H1 (cell line): ENCODE results near the gene OGFRL1. TPM values are rescaled to one million over a fixed set of nuclear protein-coding genes. Genes with fewer than 3 reads are reported as not detected.

Experiments
- CTCF ChIA-PET: fragments of 300-600 bp; sonication (Branson Sonifier 250); formaldehyde crosslinking; loops from one replicate; lab custom pipeline; 2021; ENCODE audit not compliant: partially characterized antibody; lab: Charles Lee
- POLR2A ChIA-PET: fragments of 300-600 bp; sonication (Branson Sonifier 250); formaldehyde crosslinking; loops from one replicate; lab custom pipeline; 2021; ENCODE audit warnings: inconsistent platforms; ENCODE audit not compliant: partially characterized antibody; lab: Charles Lee
- DNase-seq, 2 experiments: peaks; one replicate each; pipeline versions ENCODE4 v3.0.0 to v3.0.0-alpha.2; 2010 to 2022; ENCODE audit warnings: low spot score in 2 of 2, low read depth in 1 of 2, mixed read lengths in 1 of 2
- FAIRE-seq: peaks from 2 replicates; lab custom pipeline; 2011; peaks lifted over from hg19 to GRCh38; lab: Jason Lieb, UNC
- H2AFZ ChIP-seq: 2 replicates; pipeline ENCODE4 v1.8.1; 2012; ENCODE audit warnings: low read length, inconsistent platforms
- H2AK5ac ChIP-seq: 2 replicates; pipeline ENCODE4 v1.6.1; 2013; ENCODE audit warnings: low read depth, low read length
- H2BK120ac ChIP-seq: replicated peaks from 2 replicates; pipeline ENCODE3; 2013; ENCODE audit warnings: low read depth, low read length, inconsistent platforms
- H2BK12ac ChIP-seq: 2 replicates; pipeline ENCODE4 v1.6.1; 2013; ENCODE audit warnings: low read depth, low read length
- H2BK15ac ChIP-seq: 2 replicates; pipeline ENCODE4 v1.6.1; 2013; ENCODE audit warnings: low read length
- H2BK20ac ChIP-seq: 2 replicates; pipeline ENCODE4 v1.6.1; 2013; ENCODE audit warnings: low read length
- H2BK5ac ChIP-seq: 2 replicates; pipeline ENCODE4 v1.6.1; 2013; ENCODE audit warnings: low read depth, low read length
- H3K14ac ChIP-seq: 2 replicates; pipeline ENCODE4 v1.6.1; 2013; ENCODE audit warnings: inconsistent platforms; ENCODE audit not compliant: insufficient read length
- H3K18ac ChIP-seq: 2 replicates; pipeline ENCODE4 v1.6.1; 2013; ENCODE audit warnings: low read length; ENCODE audit errors: extremely low read depth
- H3K23ac ChIP-seq: 2 replicates; pipeline ENCODE4 v1.6.1; 2013; ENCODE audit warnings: inconsistent platforms; ENCODE audit not compliant: insufficient read length
- H3K23me2 ChIP-seq: 2 replicates; pipeline ENCODE4 v1.6.1; 2013; ENCODE audit warnings: low read depth, low read length
- H3K27ac ChIP-seq: 2 replicates; pipeline ENCODE4 v1.6.1; 2011; ENCODE audit warnings: low read depth, low read length, inconsistent platforms
- H3K27me3 ChIP-seq, 4 experiments: replicated peaks in 1 of 4; 1 replicate in 1 of 4; 2 replicates in 3 of 4; pipeline versions ENCODE4 v1.6.1 to v1.8.1; 2011 to 2013; ENCODE audit warnings: low read length in 3 of 4, mild to moderate bottlenecking in 3 of 4, inconsistent platforms in 2 of 4, mixed read lengths in 2 of 4, moderate library complexity in 1 of 4; ENCODE audit not compliant: control insufficient read depth in 3 of 4, insufficient read depth in 3 of 4; ENCODE audit errors: extremely low read depth in 1 of 4
- H3K36me3 ChIP-seq, 4 experiments: 2 replicates each; pipeline versions ENCODE4 v1.6.1 to v1.8.1; 2011 to 2013; ENCODE audit warnings: mild to moderate bottlenecking in 4 of 4, low read length in 3 of 4, moderate library complexity in 2 of 4, control low read depth in 1 of 4, inconsistent platforms in 1 of 4; ENCODE audit not compliant: insufficient read depth in 4 of 4, control insufficient read depth in 2 of 4
- H3K4ac ChIP-seq: replicated peaks from 2 replicates; pipeline ENCODE3; 2013; ENCODE audit warnings: low read length, low read depth, mixed read lengths, inconsistent platforms; ENCODE audit not compliant: insufficient read length
- H3K4me1 ChIP-seq, 4 experiments: replicated peaks in 1 of 4; 1 replicate in 1 of 4; 2 replicates in 3 of 4; pipeline versions ENCODE4 v1.6.1 to v1.8.1; 2011 to 2013; ENCODE audit warnings: low read length in 3 of 4, inconsistent platforms in 2 of 4, mixed read lengths in 1 of 4; ENCODE audit not compliant: insufficient read depth in 4 of 4, control insufficient read depth in 3 of 4
- H3K4me2 ChIP-seq, 2 experiments: 2 replicates each; pipeline versions ENCODE4 v1.6.1 to v1.8.1; 2011 to 2013; ENCODE audit warnings: low read depth in 2 of 2, low read length in 2 of 2, control low read depth in 1 of 2, inconsistent platforms in 1 of 2, mild to moderate bottlenecking in 1 of 2; ENCODE audit not compliant: insufficient read depth in 1 of 2
- H3K4me3 ChIP-seq, 4 experiments: fragments of 200-600, 300-600 bp in 1 of 4; sonication (generic), shearing (Covaris generic), sonication (Bioruptor Twin) in 1 of 4; 2 replicates each; pipeline versions ENCODE4 v1.5.1 to v1.8.1; 2011 to 2016; ENCODE audit warnings: low read length in 4 of 4, low read depth in 3 of 4, control low read depth in 2 of 4, inconsistent platforms in 2 of 4, mild to moderate bottlenecking in 2 of 4, mixed read lengths in 1 of 4, moderate library complexity in 1 of 4; ENCODE audit not compliant: insufficient read depth in 2 of 4; ENCODE audit errors: extremely low read depth in 1 of 4
- H3K56ac ChIP-seq: replicated peaks from 2 replicates; pipeline ENCODE3; 2013; ENCODE audit warnings: low read depth, mild to moderate bottlenecking, mixed read lengths, low read length, inconsistent platforms; ENCODE audit not compliant: insufficient read length
- H3K79me1 ChIP-seq: 2 replicates; pipeline ENCODE4 v1.6.1; 2013; ENCODE audit warnings: low read depth, low read length, control low read depth
- H3K79me2 ChIP-seq, 2 experiments: 2 replicates each; pipeline versions ENCODE4 v1.6.1 to v1.8.1; 2012 to 2013; ENCODE audit warnings: low read length in 2 of 2, mild to moderate bottlenecking in 2 of 2, inconsistent platforms in 1 of 2; ENCODE audit not compliant: insufficient read depth in 2 of 2, control insufficient read depth in 1 of 2
- H3K9ac ChIP-seq, 4 experiments: replicated peaks in 1 of 4; 1 replicate in 1 of 4; 2 replicates in 3 of 4; pipeline versions ENCODE4 v1.6.1 to v1.8.1; 2011 to 2013; ENCODE audit warnings: low read depth in 3 of 4, low read length in 3 of 4, control low read depth in 2 of 4, mild to moderate bottlenecking in 2 of 4, moderate library complexity in 2 of 4, inconsistent platforms in 1 of 4; ENCODE audit errors: extremely low read depth in 1 of 4
- H3K9me3 ChIP-seq, 2 experiments: 2 replicates each; pipeline versions ENCODE4 v1.6.1 to v1.8.1; 2012 to 2013; ENCODE audit warnings: mild to moderate bottlenecking in 2 of 2, moderate library complexity in 2 of 2, control low read depth in 1 of 2, inconsistent platforms in 1 of 2, low read depth in 1 of 2, low read length in 1 of 2, mixed read lengths in 1 of 2; ENCODE audit not compliant: insufficient read depth in 2 of 2
- H4K20me1 ChIP-seq, 2 experiments: replicated peaks in 1 of 2; 2 replicates each; pipeline versions ENCODE3 to v1.8.1; 2011 to 2013; ENCODE audit warnings: inconsistent platforms in 2 of 2, low read length in 2 of 2, mild to moderate bottlenecking in 1 of 2; ENCODE audit not compliant: insufficient read depth in 2 of 2, control insufficient read depth in 1 of 2
- H4K5ac ChIP-seq: 2 replicates; pipeline ENCODE4 v1.6.1; 2013; ENCODE audit warnings: low read length, low read depth, mixed read lengths, inconsistent platforms; ENCODE audit not compliant: insufficient read length
- H4K8ac ChIP-seq: 2 replicates; pipeline ENCODE4 v1.8.0; 2013; ENCODE audit warnings: mild to moderate bottlenecking, moderate library complexity, low read length, inconsistent platforms; ENCODE audit not compliant: insufficient read depth; ENCODE audit errors: extremely low read depth
- H4K91ac ChIP-seq: replicated peaks from 2 replicates; pipeline ENCODE3; 2013; ENCODE audit warnings: low read length, mixed read lengths, inconsistent platforms; ENCODE audit not compliant: insufficient read length
- CHD2 ChIP-seq: IDR thresholded peaks from 2 replicates; pipeline ENCODE4 v1.6.1; 2012; ENCODE audit warnings: low read length, improper control_type of control experiment
- EGR1 ChIP-seq: IDR thresholded peaks from 2 replicates; pipeline ENCODE4 v1.6.1; 2011; ENCODE audit warnings: low read depth, low read length, borderline replicate concordance
- KDM1A ChIP-seq: fragments of 200-600, 300-600 bp; sonication (generic); IDR thresholded peaks from 2 replicates; pipeline ENCODE4 v1.7.1; 2016; ENCODE audit warnings: mild to moderate bottlenecking, low read length, borderline replicate concordance
- SP1 ChIP-seq: IDR thresholded peaks from 2 replicates; pipeline ENCODE4 v1.6.1; 2011; ENCODE audit warnings: low read depth, low read length
- WGBS, 2 experiments: shearing (Covaris generic) in 1 of 2; methylation state at CpG; one replicate each; pipeline versions ENCODE4 v1.1.6 to v1.1.7; 2013 to 2015; ENCODE audit warnings: low lambda C conversion rate in 2 of 2, mixed read lengths in 2 of 2, inconsistent platforms in 1 of 2, low coverage in 1 of 2, missing lambda C conversion rate in 1 of 2; ENCODE audit not compliant: insufficient replicate concordance in 2 of 2, insufficient coverage in 1 of 2, insufficient read length in 1 of 2; ENCODE audit errors: extremely low coverage in 1 of 2, missing lambda C conversion rate in 1 of 2; 5-methylcytosine and 5-hydroxymethylcytosine counted together
- polyA plus RNA-seq, 7 experiments: library from polyadenylated mRNA; depleted of rRNA in 3 of 7; stranded (reverse) in 5 of 7; unstranded in 2 of 7; fragments of >200 nt in 5 of 7; fragments of 200-250 nt in 2 of 7; gene quantifications; 1 replicate in 5 of 7; 2 replicates in 1 of 7; 4 replicates in 1 of 7; pipeline versions ENCODE4 v1.2.1 to v1.2.3, GENCODE V29; 2011 to 2013; ENCODE audit warnings: missing spikeins in 2 of 7, mixed read lengths in 2 of 7
- total RNA-seq: library from RNA; stranded (reverse); fragmentation: NEBNext Ultra II Directional; extraction: Animal tissue kit (Norgen Biotek cat#: 25700); gene quantifications from 2 replicates; pipeline ENCODE4 v1.2.1, GENCODE V29; 2021

The OGFRL1 gene
- total and polyA plus RNA-seq, 2 of the 8 experiments (the other 6 are each of a cell fraction or from before 2014, with no cell fraction given), result 1.1 to 9.0 TPM

DNA sequence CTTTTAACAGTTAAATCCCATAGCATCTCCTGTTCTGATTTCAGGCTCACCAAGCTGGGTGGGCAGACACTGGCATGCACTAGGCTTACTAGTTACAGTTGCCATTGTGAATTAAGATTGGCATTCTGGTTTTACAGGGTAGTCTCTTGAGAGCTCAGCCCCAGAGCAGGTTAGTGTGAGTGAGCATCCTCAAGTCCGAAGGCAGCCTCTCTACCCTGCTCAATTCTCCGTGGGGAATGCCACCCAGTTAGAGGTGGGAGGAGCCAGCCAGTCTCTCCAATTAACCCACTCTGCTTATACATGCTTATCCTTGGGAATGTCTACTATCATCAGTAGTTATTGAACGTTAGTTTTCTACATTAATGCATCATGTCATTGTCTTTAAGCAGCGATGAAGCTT is 8.9 kb upstream of the OGFRL1 start:
- Histone ChIP-seq H3K4me3 (no peak overlapping the region), H3K56ac (no peak overlapping the region), H2BK20ac (no peak overlapping the region), H2AK5ac (no peak overlapping the region), H2BK15ac (no peak overlapping the region), H4K8ac (no peak overlapping the region), H3K9me3 (no peaks in the 10 kb centered on the region), H4K20me1 (no peaks in the 10 kb centered on the region), H4K91ac (no peak overlapping the region), H3K27ac (no peak overlapping the region), H2BK5ac (no peak overlapping the region), H3K23ac (no peak overlapping the region), H3K27me3 (no peaks in the 10 kb centered on the region), H3K4ac (no peak overlapping the region), H3K79me1 (no peaks in the 10 kb centered on the region), H3K79me2 (no peaks in the 10 kb centered on the region), H2BK12ac (no peak overlapping the region), H3K36me3 (no peaks in the 10 kb centered on the region), H2AFZ (no peak overlapping the region), H3K4me2 (no peak overlapping the region), H3K18ac (no peak overlapping the region), H3K23me2 (no peaks in the 10 kb centered on the region), H3K9ac (no peak overlapping the region), H3K14ac (no peak overlapping the region), H2BK120ac (no peak overlapping the region), H3K4me1 (no peaks in the 10 kb centered on the region), H4K5ac (no peak overlapping the region)
- POLR2A ChIA-PET, result interaction anchor here (0.6 kb wide), 1 partner anchor 83 kb away, joined by 3 read pairs; no protein-coding TSS in a partner anchor
- TF ChIP-seq EGR1 (no peak), SP1 (no peak), CHD2 (no peak), KDM1A (no peak)
- CTCF ChIA-PET, result no interaction called here
- FAIRE-seq, result no peak
- 83% methylated on average over 4 of the region's 4 CpGs; no CpG with 5 or more reads in 1 of the 2 experiments for WGBS, 2 experiments
- no peak for DNase-seq
